H9 (cell line): ENCODE results near the gene RGS3. TPM values are rescaled to one million over a fixed set of nuclear protein-coding genes. Genes with fewer than 3 reads are reported as not detected.

Experiments used
- DNase-seq: peaks from one replicate; pipeline ENCODE4 v3.0.0-alpha.2; 2017
- H2AFZ ChIP-seq: one replicate; pipeline ENCODE4 v1.6.1; 2013; ENCODE audit warnings: mild to moderate bottlenecking, low read length, control low read depth, moderate library complexity
- H2AK5ac ChIP-seq: 2 replicates; pipeline ENCODE4 v1.6.1; 2013; ENCODE audit warnings: low read length, control low read depth, mixed read lengths; ENCODE audit not compliant: insufficient read length
- H2BK120ac ChIP-seq: one replicate; pipeline ENCODE4 v1.6.1; 2013; ENCODE audit warnings: low read depth, mild to moderate bottlenecking, low read length, control low read depth, inconsistent platforms; ENCODE audit not compliant: poor library complexity, severe bottlenecking
- H2BK12ac ChIP-seq: 2 replicates; pipeline ENCODE4 v1.6.1; 2013; ENCODE audit warnings: low read length, control low read depth, mixed read lengths, low read depth; ENCODE audit not compliant: insufficient read length
- H2BK15ac ChIP-seq: 2 replicates; pipeline ENCODE4 v1.6.1; 2013; ENCODE audit warnings: low read depth, low read length, control low read depth
- H2BK20ac ChIP-seq: one replicate; pipeline ENCODE4 v1.6.1; 2013; ENCODE audit warnings: low read depth, mild to moderate bottlenecking, low read length, control low read depth, inconsistent platforms; ENCODE audit not compliant: poor library complexity, severe bottlenecking
- H2BK5ac ChIP-seq: 2 replicates; pipeline ENCODE4 v1.6.1; 2013; ENCODE audit warnings: low read length, control low read depth, mixed read lengths; ENCODE audit not compliant: insufficient read length
- H3K14ac ChIP-seq: 2 replicates; pipeline ENCODE4 v1.6.1; 2013; ENCODE audit warnings: low read length, control low read depth; ENCODE audit not compliant: insufficient read depth
- H3K18ac ChIP-seq: 2 replicates; pipeline ENCODE4 v1.6.1; 2013; ENCODE audit warnings: low read depth, mild to moderate bottlenecking, mixed read lengths, low read length, control low read depth; ENCODE audit not compliant: insufficient read length
- H3K23ac ChIP-seq: 2 replicates; pipeline ENCODE4 v1.6.1; 2013; ENCODE audit warnings: low read length, control low read depth, mixed read lengths, low read depth; ENCODE audit not compliant: insufficient read length
- H3K23me2 ChIP-seq: 2 replicates; pipeline ENCODE4 v1.6.1; 2013; ENCODE audit warnings: low read depth, mild to moderate bottlenecking, mixed read lengths, low read length, control low read depth; ENCODE audit not compliant: insufficient read length, poor library complexity, severe bottlenecking
- H3K27ac ChIP-seq: 2 replicates; pipeline ENCODE4 v1.5.1; 2013; ENCODE audit warnings: low read length, control low read depth, mixed read lengths, low read depth; ENCODE audit not compliant: insufficient read length
- H3K27me3 ChIP-seq: 2 replicates; pipeline ENCODE4 v1.6.1; 2013; ENCODE audit warnings: low read length, control low read depth, inconsistent platforms; ENCODE audit not compliant: insufficient read depth
- H3K4ac ChIP-seq: 2 replicates; pipeline ENCODE4 v1.6.1; 2013; ENCODE audit warnings: low read depth, mild to moderate bottlenecking, control low read depth, inconsistent platforms, low read length, moderate library complexity
- H3K4me1 ChIP-seq: 2 replicates; pipeline ENCODE4 v1.6.1; 2013; ENCODE audit warnings: low read length, control low read depth, inconsistent platforms; ENCODE audit not compliant: insufficient read depth
- H3K4me2 ChIP-seq: 2 replicates; pipeline ENCODE4 v1.6.1; 2013; ENCODE audit warnings: low read length, control low read depth, mixed read lengths; ENCODE audit not compliant: insufficient read length, insufficient read depth
- H3K56ac ChIP-seq: 2 replicates; pipeline ENCODE4 v1.6.1; 2013; ENCODE audit warnings: low read depth, mild to moderate bottlenecking, mixed read lengths, low read length, control low read depth; ENCODE audit not compliant: insufficient read length
- H3K79me1 ChIP-seq: 2 replicates; pipeline ENCODE4 v1.6.1; 2013; ENCODE audit warnings: low read depth, mild to moderate bottlenecking, moderate library complexity, low read length, control low read depth, inconsistent platforms; ENCODE audit not compliant: insufficient read depth, poor library complexity, severe bottlenecking
- H3K79me2 ChIP-seq: 2 replicates; pipeline ENCODE4 v1.6.1; 2013; ENCODE audit warnings: low read length, control low read depth, inconsistent platforms; ENCODE audit not compliant: insufficient read depth
- H3K9ac ChIP-seq: 2 replicates; pipeline ENCODE4 v1.6.1; 2013; ENCODE audit warnings: low read length, control low read depth, mixed read lengths; ENCODE audit not compliant: insufficient read length; ENCODE audit errors: extremely low read depth
- H3K9me3 ChIP-seq: one replicate; pipeline ENCODE4 v1.6.1; 2013; ENCODE audit warnings: low read depth, low read length, inconsistent platforms; ENCODE audit not compliant: control insufficient read depth
- H3T11ph ChIP-seq: one replicate; pipeline ENCODE4 v1.6.1; 2013; ENCODE audit warnings: mild to moderate bottlenecking, low read length, control low read depth, inconsistent platforms
- H4K20me1 ChIP-seq: one replicate; pipeline ENCODE4 v1.6.1; 2013; ENCODE audit not compliant: control insufficient read depth, insufficient read length, insufficient read depth
- H4K5ac ChIP-seq: 2 replicates; pipeline ENCODE4 v1.6.1; 2013; ENCODE audit warnings: low read depth, mild to moderate bottlenecking, mixed read lengths, low read length, control low read depth; ENCODE audit not compliant: insufficient read length
- H4K8ac ChIP-seq: replicated peaks from 2 replicates; pipeline ENCODE4 v1.6.1; 2013; ENCODE audit warnings: low read length, control low read depth, mixed read lengths, low read depth; ENCODE audit not compliant: insufficient read length
- H4K91ac ChIP-seq: 2 replicates; pipeline ENCODE4 v1.6.1; 2013; ENCODE audit warnings: low read depth, mild to moderate bottlenecking, moderate library complexity, mixed read lengths, low read length, control low read depth; ENCODE audit not compliant: insufficient read length
- H3K27ac Mint-ChIP-seq, 3 experiments: 2 replicates in 2 of 3; 3 replicates in 1 of 3; pipeline ENCODE4 v1.8.0; 2020 to 2021; ENCODE audit warnings: mixed read lengths in 3 of 3, mild to moderate bottlenecking in 1 of 3, moderate library complexity in 1 of 3
- H3K27me3 Mint-ChIP-seq: 2 replicates; pipeline ENCODE4 v1.8.0; 2021; ENCODE audit warnings: low read depth, mild to moderate bottlenecking, moderate library complexity, mixed read lengths
- H3K36me3 Mint-ChIP-seq, 3 experiments: 2 replicates in 2 of 3; 3 replicates in 1 of 3; pipeline ENCODE4 v1.8.0; 2020 to 2021; ENCODE audit warnings: low read depth in 3 of 3, mixed read lengths in 3 of 3; ENCODE audit not compliant: insufficient read depth in 1 of 3
- H3K4me1 Mint-ChIP-seq, 2 experiments: 2 replicates each; pipeline ENCODE4 v1.8.0; 2020; ENCODE audit warnings: mixed read lengths in 2 of 2
- H3K4me3 Mint-ChIP-seq, 2 experiments: 2 replicates in 1 of 2; 3 replicates in 1 of 2; pipeline ENCODE4 v1.8.0; 2020 to 2021; ENCODE audit warnings: mild to moderate bottlenecking in 2 of 2, mixed read lengths in 2 of 2, moderate library complexity in 1 of 2
- H3K9me3 Mint-ChIP-seq, 2 experiments: 2 replicates in 1 of 2; 3 replicates in 1 of 2; pipeline ENCODE4 v1.8.0; 2020; ENCODE audit warnings: mild to moderate bottlenecking in 2 of 2, mixed read lengths in 2 of 2, moderate library complexity in 1 of 2
- WGBS: extraction: QIAGEN DNeasy Blood & Tissue Kit; methylation state at CpG from one replicate; pipeline ENCODE4 v1.1.7; 2013; ENCODE audit warnings: missing lambda C conversion rate, low lambda C conversion rate, mixed read lengths; ENCODE audit not compliant: insufficient read length; ENCODE audit errors: extremely low coverage; 5-methylcytosine and 5-hydroxymethylcytosine counted together
- total RNA-seq: library from RNA; stranded (reverse); gene quantifications from 2 replicates; pipeline ENCODE4 v1.2.1, GENCODE V29; 2021
- TF ChIP-seq, protein P1 (sequence below): fragments of 200-600 bp; sonication (generic); conservative IDR thresholded peaks from 3 replicates; pipeline ENCODE4 v1.8.0; 2021; ENCODE audit warnings: antibody characterized with exemption, mild to moderate bottlenecking

Gene RGS3
- total RNA-seq, 1 experiment from 2014 or later: 13.9 TPM

DNA sequence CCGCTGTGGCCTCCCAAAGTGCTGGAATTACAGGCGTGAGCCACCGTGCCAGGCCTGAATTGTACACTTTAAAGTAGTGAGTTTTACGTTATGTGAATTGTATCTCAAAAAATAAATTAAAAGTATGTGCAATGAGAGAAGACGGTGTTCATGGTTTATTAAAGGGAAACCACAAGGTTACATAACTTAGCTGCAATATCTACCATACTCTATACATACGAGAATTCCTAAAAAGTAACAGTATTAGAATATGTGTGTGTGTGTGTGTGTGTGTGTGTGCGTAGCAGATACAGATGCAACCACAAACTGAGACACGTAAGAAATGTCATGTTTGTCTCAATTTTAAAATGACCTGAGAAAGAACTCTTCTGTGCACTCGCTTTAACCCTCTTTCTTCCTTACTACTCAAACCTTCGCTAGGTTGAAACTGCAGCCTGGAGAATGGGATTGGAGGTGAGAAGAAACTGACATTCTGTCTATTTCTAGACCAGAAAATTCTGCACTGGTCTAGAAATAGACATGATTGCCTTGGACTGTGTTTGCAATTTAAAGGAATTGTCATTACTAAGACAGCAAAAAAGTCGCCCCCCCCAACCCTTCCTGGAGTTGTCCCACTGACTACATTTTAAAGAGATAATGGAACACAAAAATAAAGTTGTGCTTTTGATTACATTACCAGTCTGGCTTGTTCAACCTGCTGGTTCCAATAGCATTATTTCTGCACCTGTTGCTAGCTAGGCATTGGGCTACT lies 167.0 kb downstream of the RGS3 start:
- H4K20me1 ChIP-seq: peaks cover 3% of the 10 kb centered on the region
- WGBS: no CpG with 5 or more reads among the region's 11 CpGs
- Mint-ChIP-seq H3K27ac (no peak overlapping the region), H3K27me3 (peaks cover 4% of the 10 kb centered on the region), H3K36me3 (no peaks in the 10 kb centered on the region), H3K4me1 (peaks cover 27 to 41% of the 10 kb centered on the region in 2 experiments), H3K4me3 (no peak overlapping the region), H3K9me3 (no peaks in the 10 kb centered on the region)
- TF ChIP-seq, protein P1, sequence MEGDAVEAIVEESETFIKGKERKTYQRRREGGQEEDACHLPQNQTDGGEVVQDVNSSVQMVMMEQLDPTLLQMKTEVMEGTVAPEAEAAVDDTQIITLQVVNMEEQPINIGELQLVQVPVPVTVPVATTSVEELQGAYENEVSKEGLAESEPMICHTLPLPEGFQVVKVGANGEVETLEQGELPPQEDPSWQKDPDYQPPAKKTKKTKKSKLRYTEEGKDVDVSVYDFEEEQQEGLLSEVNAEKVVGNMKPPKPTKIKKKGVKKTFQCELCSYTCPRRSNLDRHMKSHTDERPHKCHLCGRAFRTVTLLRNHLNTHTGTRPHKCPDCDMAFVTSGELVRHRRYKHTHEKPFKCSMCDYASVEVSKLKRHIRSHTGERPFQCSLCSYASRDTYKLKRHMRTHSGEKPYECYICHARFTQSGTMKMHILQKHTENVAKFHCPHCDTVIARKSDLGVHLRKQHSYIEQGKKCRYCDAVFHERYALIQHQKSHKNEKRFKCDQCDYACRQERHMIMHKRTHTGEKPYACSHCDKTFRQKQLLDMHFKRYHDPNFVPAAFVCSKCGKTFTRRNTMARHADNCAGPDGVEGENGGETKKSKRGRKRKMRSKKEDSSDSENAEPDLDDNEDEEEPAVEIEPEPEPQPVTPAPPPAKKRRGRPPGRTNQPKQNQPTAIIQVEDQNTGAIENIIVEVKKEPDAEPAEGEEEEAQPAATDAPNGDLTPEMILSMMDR: no peak
- no peaks in the 10 kb centered on the region for H3K79me1 ChIP-seq
- H3K4me2 ChIP-seq: no peak overlapping the region
- no peaks in the 10 kb centered on the region for H3K23me2 ChIP-seq
- H2BK120ac ChIP-seq: no peak overlapping the region
- no peak overlapping the region for H2BK15ac ChIP-seq
- H4K8ac ChIP-seq: no peak overlapping the region
- H2AK5ac ChIP-seq: no peak overlapping the region
- H3K27ac ChIP-seq: no peak overlapping the region
- no peak overlapping the region for H3K23ac ChIP-seq
- no peak overlapping the region for H3K56ac ChIP-seq
- H3K18ac ChIP-seq: no peak overlapping the region
- DNase-seq: no peak
- H2BK20ac ChIP-seq: no peak overlapping the region
- no peak overlapping the region for H4K5ac ChIP-seq
- no peak overlapping the region for H3T11ph ChIP-seq
- H2AFZ ChIP-seq: no peak overlapping the region
- no peaks in the 10 kb centered on the region; the same call in 1 of the 2 replicates for H3K4me1 ChIP-seq
- H2BK12ac ChIP-seq: no peak overlapping the region
- no peak overlapping the region for H3K4ac ChIP-seq
- no peaks in the 10 kb centered on the region for H3K79me2 ChIP-seq
- no peaks in the 10 kb centered on the region for H3K27me3 ChIP-seq
- H2BK5ac ChIP-seq: no peak overlapping the region
- H3K14ac ChIP-seq: no peak overlapping the region
- no peak overlapping the region for H4K91ac ChIP-seq
- no peaks in the 10 kb centered on the region for H3K9me3 ChIP-seq
- no peak overlapping the region for H3K9ac ChIP-seq
